ENCODE data around the gene MAP3K4. TPM values are rescaled to one million over a fixed set of nuclear protein-coding genes. Genes with fewer than 3 reads are reported as not detected.

MAP3K4 gene
- total RNA-seq, 1 donor from 2014 or later: 41.2 TPM

- TF ChIP-seq CTCF (IDR thresholded peaks at IDR 0.05; ENCODE audit: unreplicated experiment): no peak
- Mint-ChIP-seq H3K27ac (ENCODE audit: unreplicated experiment) (no peak overlapping the region), H3K27me3 (ENCODE audit: unreplicated experiment) (peaks cover 4% of the 10 kb centered on the region), H3K9me3 (ENCODE audit: unreplicated experiment) (no peaks in the 10 kb centered on the region), H3K36me3 (ENCODE audit: low read depth, unreplicated experiment) (peaks cover 6% of the 10 kb centered on the region), H3K4me3 (ENCODE audit: unreplicated experiment) (peak overlapping the region; percentile 1), H3K4me1 (ENCODE audit: unreplicated experiment) (peaks cover 12% of the 10 kb centered on the region)
- no peak for DNase-seq (ENCODE audit: low spot score)
Measured at GRCh38 chr6:161038229-161039031, 46.9 kb downstream of the MAP3K4 start.

GRCh38 chr6:161041274-161041673 lies 49.7 kb downstream of the MAP3K4 start:
- no peaks in the 10 kb centered on the region for H3K9me3 Mint-ChIP-seq (ENCODE audit: unreplicated experiment)
- peaks cover 4% of the 10 kb centered on the region for H3K27me3 Mint-ChIP-seq (ENCODE audit: unreplicated experiment)
- H3K4me1 Mint-ChIP-seq (ENCODE audit: unreplicated experiment): peaks cover 5% of the 10 kb centered on the region
- no peak overlapping the region for H3K4me3 Mint-ChIP-seq (ENCODE audit: unreplicated experiment)
- no peak for TF ChIP-seq CTCF (IDR thresholded peaks at IDR 0.05; ENCODE audit: unreplicated experiment)
- H3K36me3 Mint-ChIP-seq (ENCODE audit: low read depth, unreplicated experiment): peaks cover 6% of the 10 kb centered on the region
- no peak for DNase-seq (ENCODE audit: low spot score)
- no peak overlapping the region for H3K27ac Mint-ChIP-seq (ENCODE audit: unreplicated experiment)

DNA sequence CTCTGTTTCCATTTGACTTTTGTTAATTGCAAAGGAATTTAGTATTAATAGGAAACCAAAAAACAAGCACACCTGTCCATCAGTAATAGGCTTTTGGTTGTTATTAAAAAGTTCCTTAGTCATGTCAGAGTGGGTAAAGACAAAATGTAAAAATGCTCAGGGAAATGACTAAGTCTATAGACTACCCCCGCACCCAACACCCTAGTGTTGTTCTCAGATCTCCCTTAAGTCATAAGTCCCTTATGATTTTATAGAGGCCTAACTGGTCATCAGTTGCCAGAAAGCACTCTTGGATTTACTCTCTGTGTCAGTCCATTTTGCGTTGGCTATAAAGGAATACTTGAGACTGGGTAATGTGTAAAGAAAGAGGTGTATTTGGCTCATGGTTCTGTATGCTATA lies 52.8 kb downstream of the MAP3K4 start:
- Mint-ChIP-seq H3K4me1 (ENCODE audit: unreplicated experiment) (no peaks in the 10 kb centered on the region), H3K27ac (ENCODE audit: unreplicated experiment) (no peak overlapping the region), H3K4me3 (ENCODE audit: unreplicated experiment) (no peak overlapping the region), H3K27me3 (ENCODE audit: unreplicated experiment) (no peaks in the 10 kb centered on the region), H3K36me3 (ENCODE audit: low read depth, unreplicated experiment) (no peaks in the 10 kb centered on the region), H3K9me3 (ENCODE audit: unreplicated experiment) (no peaks in the 10 kb centered on the region)
- TF ChIP-seq CTCF (IDR thresholded peaks at IDR 0.05; ENCODE audit: unreplicated experiment): no peak
- DNase-seq (ENCODE audit: low spot score): no peak

DNA sequence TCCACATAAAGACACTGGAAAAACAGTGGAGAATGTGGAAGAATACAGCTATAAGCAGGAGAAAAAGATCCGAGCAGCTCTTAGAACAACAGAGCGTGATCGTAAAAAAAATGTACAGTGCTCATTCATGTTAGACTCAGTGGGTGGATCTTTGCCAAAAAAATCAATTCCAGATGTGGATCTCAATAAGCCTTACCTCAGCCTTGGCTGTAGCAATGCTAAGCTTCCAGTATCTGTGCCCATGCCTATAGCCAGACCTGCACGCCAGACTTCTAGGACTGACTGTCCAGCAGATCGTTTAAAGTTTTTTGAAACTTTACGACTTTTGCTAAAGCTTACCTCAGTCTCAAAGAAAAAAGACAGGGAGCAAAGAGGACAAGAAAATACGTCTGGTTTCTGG lies 57.1 kb downstream of the MAP3K4 start:
- no peak overlapping the region for H3K27ac Mint-ChIP-seq (ENCODE audit: unreplicated experiment)
- no peaks in the 10 kb centered on the region for H3K27me3 Mint-ChIP-seq (ENCODE audit: unreplicated experiment)
- no peaks in the 10 kb centered on the region for H3K4me1 Mint-ChIP-seq (ENCODE audit: unreplicated experiment)
- no peak for TF ChIP-seq CTCF (IDR thresholded peaks at IDR 0.05; ENCODE audit: unreplicated experiment)
- no peak for DNase-seq (ENCODE audit: low spot score)
- H3K9me3 Mint-ChIP-seq (ENCODE audit: unreplicated experiment): no peaks in the 10 kb centered on the region
- no peaks in the 10 kb centered on the region for H3K36me3 Mint-ChIP-seq (ENCODE audit: low read depth, unreplicated experiment)
- no peak overlapping the region for H3K4me3 Mint-ChIP-seq (ENCODE audit: unreplicated experiment)

- Mint-ChIP-seq H3K27ac (ENCODE audit: unreplicated experiment) (no peak overlapping the region), H3K4me1 (ENCODE audit: unreplicated experiment) (no peaks in the 10 kb centered on the region), H3K9me3 (ENCODE audit: unreplicated experiment) (no peaks in the 10 kb centered on the region), H3K36me3 (ENCODE audit: low read depth, unreplicated experiment) (no peaks in the 10 kb centered on the region), H3K4me3 (ENCODE audit: unreplicated experiment) (no peak overlapping the region), H3K27me3 (ENCODE audit: unreplicated experiment) (no peaks in the 10 kb centered on the region)
- DNase-seq (ENCODE audit: low spot score): no peak
- no peak for TF ChIP-seq CTCF (IDR thresholded peaks at IDR 0.05; ENCODE audit: unreplicated experiment)
Measured at GRCh38 chr6:161050134-161050765, 58.7 kb downstream of the MAP3K4 start.
